Stimulated activated naive B cell treated with anti-CD40 and anti-IgM and Interleukin-4, amounts not matched to agents 10 μg/mL and 1 μg/mL and 100 μg/mL, for 72 hours (primary cell): Measurements from ENCODE around the gene LGALSL.
"Not testable (repeated sequence)": the region's sequence is repeated elsewhere in the genome, so short reads cannot be mapped to it uniquely, and the experiment has no call there.

Experiments used
- ATAC-seq, 2 donors: fragments of 150-1000 bp; cut with Tn5 transposase; replicated peaks; 2 replicates each; pipeline ENCODE4 v1.10.0; 2021; ENCODE audit warnings: moderate library complexity in 1 of 2
- DNase-seq: peaks from one replicate; pipeline ENCODE4 v3.0.0; 2021
- H3K27ac Mint-ChIP-seq: one replicate; pipeline ENCODE4 v1.8.0; 2022; ENCODE audit warnings: mild to moderate bottlenecking, mixed read lengths
- H3K27me3 Mint-ChIP-seq, 2 donors: one replicate each; pipeline ENCODE4 v1.8.0; 2022; ENCODE audit warnings: mixed read lengths in 2 of 2
- H3K36me3 Mint-ChIP-seq, 2 donors: one replicate each; pipeline ENCODE4 v1.8.0; 2022; ENCODE audit warnings: mixed read lengths in 2 of 2, mild to moderate bottlenecking in 1 of 2
- H3K4me1 Mint-ChIP-seq, 2 donors: one replicate each; pipeline ENCODE4 v1.8.0; 2022; ENCODE audit warnings: mixed read lengths in 2 of 2, mild to moderate bottlenecking in 1 of 2
- H3K4me3 Mint-ChIP-seq, 2 donors: one replicate each; pipeline ENCODE4 v1.8.0; 2022; ENCODE audit warnings: mild to moderate bottlenecking in 2 of 2, mixed read lengths in 2 of 2, moderate library complexity in 1 of 2
- H3K9me3 Mint-ChIP-seq, 2 donors: one replicate each; pipeline ENCODE4 v1.8.0; 2022; ENCODE audit warnings: mixed read lengths in 2 of 2, mild to moderate bottlenecking in 1 of 2

The LGALSL gene

DNA sequence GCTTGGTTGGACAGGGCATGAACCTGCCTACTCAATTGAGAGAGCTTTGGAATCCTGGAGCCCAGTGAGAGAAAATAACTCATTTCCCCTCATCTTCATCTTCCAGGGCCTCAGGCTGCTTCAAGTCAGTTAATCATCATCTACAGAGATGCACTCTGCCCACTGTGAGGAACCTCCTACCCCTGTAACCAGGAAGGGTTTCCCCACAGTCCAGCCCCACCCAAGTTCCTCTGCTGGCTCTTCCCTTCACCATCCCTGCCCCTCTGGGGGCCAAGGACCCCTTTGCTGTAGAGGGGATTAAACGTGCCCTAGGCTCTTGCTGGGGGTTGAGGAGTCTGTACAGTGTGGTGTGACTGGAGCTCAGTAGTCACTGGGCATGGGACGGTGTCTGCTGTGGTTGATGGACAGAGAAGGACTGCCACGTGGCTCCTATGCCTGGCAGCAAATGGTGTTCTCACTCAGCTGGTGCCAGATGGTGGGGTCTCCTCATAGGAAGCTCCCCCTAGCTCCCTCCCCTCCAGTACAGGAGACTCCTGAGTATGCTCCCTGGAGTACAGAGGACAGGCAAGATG, 29.5 kb upstream of the LGALSL start:
- Mint-ChIP-seq H3K27ac (no peak overlapping the region), H3K27me3 (peaks cover 3 to 4% of the 10 kb centered on the region in 2 donors), H3K9me3 (no peaks in the 10 kb centered on the region), H3K4me1 (peaks cover 5 to 6% of the 10 kb centered on the region in 2 donors), H3K36me3 (no peaks in the 10 kb centered on the region), H3K4me3 (no peak overlapping the region)
- ATAC-seq = no peak
- no peak for DNase-seq

GRCh38 chr2:64426183-64426952, 27.6 kb upstream of the LGALSL start:
- DNase-seq (no peak), ATAC-seq (no peak)
- H3K4me1 Mint-ChIP-seq = peaks cover 5 to 6% of the 10 kb centered on the region in 2 donors
- no peaks in the 10 kb centered on the region for H3K9me3 Mint-ChIP-seq
- H3K27me3 Mint-ChIP-seq = peaks cover 4 to 6% of the 10 kb centered on the region in 2 donors
- no peaks in the 10 kb centered on the region for H3K36me3 Mint-ChIP-seq
- no peak overlapping the region for H3K4me3 Mint-ChIP-seq
- no peak overlapping the region for H3K27ac Mint-ChIP-seq

GRCh38 chr2:64434039-64434657, 19.8 kb upstream of the LGALSL start:
- Mint-ChIP-seq H3K4me3 (no peak overlapping the region), H3K9me3 (peaks cover 0 to 1% of the 10 kb centered on the region in 2 donors), H3K4me1 (no peaks in the 10 kb centered on the region), H3K27me3 (peaks cover 14 to 25% of the 10 kb centered on the region in 2 donors), H3K27ac (no peak overlapping the region), H3K36me3 (peaks cover 2 to 5% of the 10 kb centered on the region in 2 donors)
- DNase-seq (no peak), ATAC-seq (no peak)

DNA sequence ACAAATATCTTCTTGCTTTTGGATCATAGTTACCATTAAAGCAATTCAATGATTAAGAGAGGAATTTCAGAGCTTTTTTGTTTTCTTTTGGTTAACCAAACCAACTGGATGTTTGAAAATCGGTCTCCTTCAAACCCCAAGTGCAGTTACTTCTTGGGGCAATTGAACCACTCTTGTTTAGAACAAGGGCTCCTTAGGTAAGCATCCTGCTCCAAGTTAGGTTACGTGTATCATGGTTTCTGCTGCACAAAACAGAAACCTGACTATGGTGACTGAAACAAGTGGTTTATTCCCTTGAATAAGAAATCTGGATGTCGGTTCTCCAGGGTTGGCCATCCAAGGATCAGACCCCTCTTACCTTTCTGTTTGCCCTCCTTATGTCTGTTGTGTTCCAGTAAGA, 16.1 kb upstream of the LGALSL start:
- ATAC-seq = no peak
- no peak for DNase-seq
- peaks cover 20 to 26% of the 10 kb centered on the region in 2 donors for H3K27me3 Mint-ChIP-seq
- no peak overlapping the region for H3K27ac Mint-ChIP-seq
- H3K36me3 Mint-ChIP-seq = no peaks in the 10 kb centered on the region
- H3K9me3 Mint-ChIP-seq = no peaks in the 10 kb centered on the region
- H3K4me1 Mint-ChIP-seq = no peaks in the 10 kb centered on the region
- no peak overlapping the region for H3K4me3 Mint-ChIP-seq

DNA sequence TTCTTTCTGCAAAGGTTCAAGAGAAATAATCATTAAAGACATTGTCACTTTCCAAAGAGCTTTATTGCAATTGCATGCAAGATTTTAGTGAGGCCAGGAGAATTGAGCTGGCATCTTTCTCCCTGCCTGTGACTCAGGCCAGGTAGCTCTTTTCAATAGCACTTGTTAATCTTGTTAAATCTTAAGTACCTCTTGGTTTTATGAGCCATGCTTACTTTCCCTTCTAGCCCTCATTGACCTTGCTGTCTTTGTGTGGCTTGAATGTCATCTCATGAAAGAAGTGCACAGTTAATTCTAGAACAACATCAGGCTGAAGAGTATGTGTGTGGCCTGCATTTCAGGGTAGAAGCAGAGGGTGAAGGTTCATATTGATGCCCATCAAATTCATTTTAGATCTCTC, 14.8 kb upstream of the LGALSL start:
- ATAC-seq (no peak), DNase-seq (no peak)
- no peaks in the 10 kb centered on the region for H3K9me3 Mint-ChIP-seq
- peaks cover 18 to 31% of the 10 kb centered on the region in 2 donors for H3K27me3 Mint-ChIP-seq
- H3K4me3 Mint-ChIP-seq = no peak overlapping the region
- no peaks in the 10 kb centered on the region for H3K4me1 Mint-ChIP-seq
- H3K27ac Mint-ChIP-seq = no peak overlapping the region
- no peaks in the 10 kb centered on the region for H3K36me3 Mint-ChIP-seq

GRCh38 chr2:64440843-64441242, 13.1 kb upstream of the LGALSL start:
- Mint-ChIP-seq H3K27me3 (peaks cover 19 to 38% of the 10 kb centered on the region in 2 donors), H3K9me3 (no peaks in the 10 kb centered on the region), H3K4me1 (no peaks in the 10 kb centered on the region), H3K36me3 (no peaks in the 10 kb centered on the region), H3K27ac (no peak overlapping the region), H3K4me3 (no peak overlapping the region)
- ATAC-seq (no peak), DNase-seq (no peak)

GRCh38 chr2:64442277-64442676, 11.7 kb upstream of the LGALSL start:
- DNase-seq = no peak
- peaks cover 19 to 30% of the 10 kb centered on the region in 2 donors for H3K27me3 Mint-ChIP-seq
- ATAC-seq = no peak
- no peak overlapping the region for H3K27ac Mint-ChIP-seq
- no peaks in the 10 kb centered on the region for H3K4me1 Mint-ChIP-seq
- H3K36me3 Mint-ChIP-seq = no peaks in the 10 kb centered on the region
- H3K4me3 Mint-ChIP-seq = no peak overlapping the region
- no peaks in the 10 kb centered on the region for H3K9me3 Mint-ChIP-seq

DNA sequence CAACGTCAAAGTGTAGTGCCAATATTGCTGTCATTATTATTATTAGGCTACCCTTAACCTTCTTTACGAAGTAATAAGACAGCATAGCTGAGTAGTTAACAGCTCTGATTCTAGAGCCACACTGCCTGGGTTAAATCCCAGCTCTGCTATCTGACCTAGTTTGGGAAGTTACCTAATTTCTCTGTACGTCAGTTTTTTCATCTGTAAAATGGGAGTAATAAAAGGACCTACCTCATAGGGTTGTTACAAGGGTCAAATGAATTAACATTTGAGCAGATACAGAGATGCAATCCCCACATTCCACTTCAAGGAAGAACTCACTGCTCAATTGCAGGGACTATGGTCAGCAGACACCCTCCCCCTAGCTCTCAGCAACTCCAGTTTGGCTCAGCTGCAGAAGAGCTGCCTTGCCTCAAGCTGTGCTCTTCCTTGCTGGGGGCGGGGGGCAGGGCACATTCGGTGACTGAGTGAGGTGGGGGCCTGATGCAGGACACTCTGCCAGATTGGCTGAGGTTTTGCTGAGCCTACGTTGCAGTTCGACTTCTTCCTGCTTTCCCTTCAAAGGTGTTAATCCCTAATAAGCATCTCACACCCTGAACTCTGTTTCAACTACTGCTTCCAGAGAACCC, 11.0 kb upstream of the LGALSL start:
- no peaks in the 10 kb centered on the region for H3K36me3 Mint-ChIP-seq
- H3K4me1 Mint-ChIP-seq = no peaks in the 10 kb centered on the region
- H3K4me3 Mint-ChIP-seq = no peak overlapping the region
- H3K27ac Mint-ChIP-seq = no peak overlapping the region
- no peak for ATAC-seq
- no peak for DNase-seq
- peaks cover 19 to 27% of the 10 kb centered on the region in 2 donors for H3K27me3 Mint-ChIP-seq
- no peaks in the 10 kb centered on the region for H3K9me3 Mint-ChIP-seq

- DNase-seq, H3K27ac Mint-ChIP-seq, H3K9me3 Mint-ChIP-seq, H3K36me3 Mint-ChIP-seq, ATAC-seq, H3K4me1 Mint-ChIP-seq, H3K4me3 Mint-ChIP-seq: not testable (repeated sequence)
- H3K27me3 Mint-ChIP-seq = peaks cover 15 to 27% of the 10 kb centered on the region in 2 donors
Measured at GRCh38 chr2:64445970-64446369, 8.0 kb upstream of the LGALSL start.

GRCh38 chr2:64447317-64448040, 6.5 kb upstream of the LGALSL start:
- Mint-ChIP-seq H3K27me3 (peaks cover 9 to 21% of the 10 kb centered on the region in 2 donors), H3K4me1 (no peaks in the 10 kb centered on the region), H3K36me3 (no peaks in the 10 kb centered on the region), H3K9me3 (no peaks in the 10 kb centered on the region), H3K27ac (no peak overlapping the region), H3K4me3 (no peak overlapping the region)
- no peak for ATAC-seq
- DNase-seq = no peak

- no peaks in the 10 kb centered on the region for H3K36me3 Mint-ChIP-seq
- H3K4me3 Mint-ChIP-seq = no peak overlapping the region
- H3K27ac Mint-ChIP-seq = no peak overlapping the region
- DNase-seq (no peak), ATAC-seq (no peak)
- H3K4me1 Mint-ChIP-seq = no peaks in the 10 kb centered on the region
- peaks cover 9 to 19% of the 10 kb centered on the region in 2 donors for H3K27me3 Mint-ChIP-seq
- no peaks in the 10 kb centered on the region for H3K9me3 Mint-ChIP-seq
Measured at GRCh38 chr2:64448041-64448426, 5.9 kb upstream of the LGALSL start.

GRCh38 chr2:64451051-64451450, 2.9 kb upstream of the LGALSL start:
- no peaks in the 10 kb centered on the region for H3K9me3 Mint-ChIP-seq
- H3K4me3 Mint-ChIP-seq = no peak overlapping the region
- H3K4me1 Mint-ChIP-seq = peaks cover 12 to 19% of the 10 kb centered on the region in 2 donors
- H3K27ac Mint-ChIP-seq = no peak overlapping the region
- H3K36me3 Mint-ChIP-seq = no peaks in the 10 kb centered on the region
- DNase-seq (no peak), ATAC-seq (no peak)
- peaks cover 0 to 5% of the 10 kb centered on the region in 2 donors for H3K27me3 Mint-ChIP-seq

DNA sequence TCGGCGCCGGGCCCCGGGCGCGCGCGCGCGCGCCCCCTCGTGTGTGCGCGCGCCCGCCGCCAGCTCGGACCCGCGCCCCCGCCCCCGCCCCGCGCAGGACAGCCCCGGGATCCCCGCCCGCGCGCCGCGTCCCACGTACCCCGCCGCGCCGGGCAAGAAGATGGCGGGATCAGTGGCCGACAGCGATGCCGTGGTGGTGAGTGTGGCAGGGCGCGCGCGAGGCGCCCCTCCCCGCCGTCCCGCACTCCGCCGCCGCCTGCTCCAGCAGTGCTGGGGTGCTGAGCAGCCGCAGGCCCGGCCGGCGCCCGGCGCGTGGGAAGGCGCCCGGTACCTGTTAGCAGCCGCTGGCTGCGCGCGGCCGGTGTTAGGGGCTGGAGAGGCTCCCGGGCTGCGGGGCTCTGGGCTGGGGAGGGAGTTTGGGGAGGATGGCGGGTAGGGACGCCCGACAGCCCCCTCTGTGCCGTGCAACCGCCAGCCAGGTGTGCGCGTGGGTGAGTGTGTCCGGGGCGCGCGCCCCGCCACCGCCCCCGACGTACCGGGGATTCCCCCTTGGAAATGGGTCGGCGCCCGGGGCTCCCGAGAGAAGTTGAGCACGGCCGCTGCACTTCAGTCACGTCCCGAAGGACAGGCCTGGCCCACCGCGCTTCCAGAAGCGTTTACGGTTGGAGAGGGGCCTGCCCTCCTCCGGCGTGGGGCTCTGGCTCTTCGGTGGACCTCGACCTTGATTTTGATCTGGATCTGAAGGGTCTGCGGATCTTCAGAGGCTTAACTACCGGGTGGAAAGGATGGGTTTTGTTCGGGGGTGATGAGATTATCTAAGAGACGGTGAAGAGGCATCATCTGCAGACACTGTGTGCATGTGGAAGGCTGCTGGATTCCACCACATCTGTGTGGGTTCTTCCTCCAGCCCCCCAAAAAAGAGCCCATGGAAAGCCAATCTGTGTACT, 697 bp downstream of the LGALSL start:
- H3K36me3 Mint-ChIP-seq = no peaks in the 10 kb centered on the region
- H3K27me3 Mint-ChIP-seq = no peaks in the 10 kb centered on the region
- H3K4me3 Mint-ChIP-seq = peak overlapping the region; percentile 78 to 84
- H3K4me1 Mint-ChIP-seq = peaks cover 12 to 26% of the 10 kb centered on the region in 2 donors
- peak; percentile 46 for DNase-seq
- ATAC-seq = peak; percentile 73 to 74
- H3K9me3 Mint-ChIP-seq = no peaks in the 10 kb centered on the region
- peak overlapping the region; percentile 5 for H3K27ac Mint-ChIP-seq
